Smooth muscle cell (in vitro differentiated cells): Measurements from ENCODE around the gene SDC3. TPM values are rescaled to one million over a fixed set of nuclear protein-coding genes. Genes with fewer than 3 reads are reported as not detected.

ENCODE experiments used
- DNase-seq: peaks from one replicate; lab custom pipeline; 2025; ENCODE audit not compliant: unreplicated experiment; lab: John Stamatoyannopoulos, UW
- H2AFZ ChIP-seq: fragments of 200-600 bp; sonication (generic); 2 replicates; pipeline ENCODE4 v1.6.0; 2016; ENCODE audit warnings: antibody characterized with exemption, low read depth, mild to moderate bottlenecking
- H3F3A ChIP-seq: fragments of 200-600 bp; sonication (generic); 2 replicates; pipeline ENCODE4 v1.6.0; 2017; ENCODE audit warnings: antibody characterized with exemption, low read depth
- H3K27ac ChIP-seq: fragments of 200-600 bp; sonication (generic); 2 replicates; pipeline ENCODE4 v1.5.1; 2016; ENCODE audit warnings: low read depth, mild to moderate bottlenecking
- H3K27me3 ChIP-seq: fragments of 200-600 bp; sonication (generic); 2 replicates; pipeline ENCODE4 v1.6.1; 2016; ENCODE audit warnings: low read depth, mild to moderate bottlenecking
- H3K36me3 ChIP-seq: fragments of 200-600 bp; sonication (generic); 2 replicates; pipeline ENCODE4 v1.5.1; 2016; ENCODE audit warnings: low read depth
- H3K4me1 ChIP-seq: fragments of 200-600 bp; sonication (generic); 2 replicates; pipeline ENCODE4 v1.5.1; 2016; ENCODE audit warnings: low read depth
- H3K4me2 ChIP-seq: fragments of 200-600 bp; sonication (generic); 2 replicates; pipeline ENCODE4 v1.6.0; 2016; ENCODE audit warnings: mild to moderate bottlenecking
- H3K4me3 ChIP-seq: fragments of 200-600 bp; sonication (generic); 2 replicates; pipeline ENCODE4 v1.5.1; 2016; ENCODE audit warnings: mild to moderate bottlenecking
- H3K79me2 ChIP-seq: fragments of 200-600 bp; sonication (generic); 2 replicates; pipeline ENCODE4 v1.6.0; 2016; ENCODE audit warnings: low read depth, mild to moderate bottlenecking
- H3K9ac ChIP-seq: fragments of 200-600 bp; sonication (generic); 2 replicates; pipeline ENCODE4 v1.6.0; 2016; ENCODE audit warnings: low read depth
- H3K9me3 ChIP-seq: fragments of 200-600 bp; sonication (generic); replicated peaks from 2 replicates; pipeline ENCODE4 v1.5.1; 2016; ENCODE audit warnings: low read depth
- H4K20me1 ChIP-seq: fragments of 200-600 bp; sonication (generic); 2 replicates; pipeline ENCODE4 v1.6.0; 2016; ENCODE audit warnings: low read depth
- WGBS: methylation state at CpG from one replicate; pipeline ENCODE4 v1.1.7; 2016; ENCODE audit warnings: low lambda C conversion rate; 5-methylcytosine and 5-hydroxymethylcytosine counted together
- polyA plus RNA-seq: library from polyadenylated mRNA; unstranded; fragments of >200 nt; fragmentation: Nextera tagmentation; extraction: Ambion mirVana; gene quantifications from 2 replicates; pipeline ENCODE4 v1.2.1, GENCODE V29; 2016
- total RNA-seq: library from RNA; depleted of rRNA; stranded (reverse); fragments of >200 nt; gene quantifications from 2 replicates; pipeline ENCODE4 v1.2.3, GENCODE V29; 2014
- TF ChIP-seq, protein P1 (sequence below): fragments of 200-600 bp; sonication (generic); IDR thresholded peaks from 2 replicates; pipeline ENCODE4 v1.5.1; 2017; ENCODE audit warnings: borderline replicate concordance, mild to moderate bottlenecking, antibody characterized with exemption; ENCODE audit not compliant: insufficient read depth, poor library complexity, severe bottlenecking

SDC3 gene
- total and polyA plus RNA-seq, 2 experiments from 2014 or later, result 46.3 to 112 TPM

DNA sequence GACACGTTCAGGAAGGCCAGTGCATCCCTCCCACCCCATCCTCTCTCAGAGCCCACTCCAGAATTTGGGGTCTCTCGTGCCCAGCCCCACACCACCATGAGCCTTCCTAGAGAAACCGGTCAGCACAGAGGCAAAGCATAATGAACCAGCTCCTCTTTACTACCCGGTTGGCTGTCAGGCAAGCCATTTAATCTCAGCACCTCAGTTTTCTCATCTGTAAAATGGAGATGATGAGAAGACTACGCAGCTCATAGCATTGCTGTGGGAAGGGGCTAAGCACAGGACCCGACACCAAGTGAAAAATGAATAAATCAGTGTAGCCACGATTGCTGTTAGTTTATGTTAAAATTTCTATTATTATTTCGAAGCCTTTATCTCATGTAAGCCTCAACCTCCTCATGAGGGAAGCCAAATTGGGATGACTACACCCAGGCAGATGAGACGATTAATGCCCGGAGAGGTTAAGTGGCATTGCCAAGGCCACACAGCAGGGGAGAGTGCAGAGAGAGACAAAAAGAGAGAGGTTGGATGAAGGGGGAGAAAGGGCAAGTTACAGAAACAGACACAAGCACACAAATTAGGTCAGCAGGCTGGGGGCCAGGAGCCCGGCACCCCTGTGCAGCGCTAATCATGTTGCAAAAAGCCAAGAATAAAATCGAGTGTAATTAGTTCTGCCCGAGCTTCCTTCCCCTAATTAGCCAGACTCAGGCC, 25.7 kb downstream of the SDC3 start:
- peaks cover 2% of the 10 kb centered on the region for H3K4me1 ChIP-seq
- H3K4me3 ChIP-seq, result no peak overlapping the region
- H4K20me1 ChIP-seq, result peaks cover 68% of the 10 kb centered on the region
- H3K27me3 ChIP-seq, result no peaks in the 10 kb centered on the region
- no peak for DNase-seq
- TF ChIP-seq, protein P1, sequence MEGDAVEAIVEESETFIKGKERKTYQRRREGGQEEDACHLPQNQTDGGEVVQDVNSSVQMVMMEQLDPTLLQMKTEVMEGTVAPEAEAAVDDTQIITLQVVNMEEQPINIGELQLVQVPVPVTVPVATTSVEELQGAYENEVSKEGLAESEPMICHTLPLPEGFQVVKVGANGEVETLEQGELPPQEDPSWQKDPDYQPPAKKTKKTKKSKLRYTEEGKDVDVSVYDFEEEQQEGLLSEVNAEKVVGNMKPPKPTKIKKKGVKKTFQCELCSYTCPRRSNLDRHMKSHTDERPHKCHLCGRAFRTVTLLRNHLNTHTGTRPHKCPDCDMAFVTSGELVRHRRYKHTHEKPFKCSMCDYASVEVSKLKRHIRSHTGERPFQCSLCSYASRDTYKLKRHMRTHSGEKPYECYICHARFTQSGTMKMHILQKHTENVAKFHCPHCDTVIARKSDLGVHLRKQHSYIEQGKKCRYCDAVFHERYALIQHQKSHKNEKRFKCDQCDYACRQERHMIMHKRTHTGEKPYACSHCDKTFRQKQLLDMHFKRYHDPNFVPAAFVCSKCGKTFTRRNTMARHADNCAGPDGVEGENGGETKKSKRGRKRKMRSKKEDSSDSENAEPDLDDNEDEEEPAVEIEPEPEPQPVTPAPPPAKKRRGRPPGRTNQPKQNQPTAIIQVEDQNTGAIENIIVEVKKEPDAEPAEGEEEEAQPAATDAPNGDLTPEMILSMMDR, result no peak
- H3F3A ChIP-seq, result no peaks in the 10 kb centered on the region
- no peaks in the 10 kb centered on the region for H3K9me3 ChIP-seq
- peaks cover 26% of the 10 kb centered on the region for H3K79me2 ChIP-seq
- H3K27ac ChIP-seq, result no peak overlapping the region
- H3K36me3 ChIP-seq, result no peaks in the 10 kb centered on the region
- H3K9ac ChIP-seq, result no peak overlapping the region
- no peak overlapping the region for H2AFZ ChIP-seq
- WGBS, result 92% methylated on average over 14 of the region's 14 CpGs
- H3K4me2 ChIP-seq, result no peak overlapping the region

DNA sequence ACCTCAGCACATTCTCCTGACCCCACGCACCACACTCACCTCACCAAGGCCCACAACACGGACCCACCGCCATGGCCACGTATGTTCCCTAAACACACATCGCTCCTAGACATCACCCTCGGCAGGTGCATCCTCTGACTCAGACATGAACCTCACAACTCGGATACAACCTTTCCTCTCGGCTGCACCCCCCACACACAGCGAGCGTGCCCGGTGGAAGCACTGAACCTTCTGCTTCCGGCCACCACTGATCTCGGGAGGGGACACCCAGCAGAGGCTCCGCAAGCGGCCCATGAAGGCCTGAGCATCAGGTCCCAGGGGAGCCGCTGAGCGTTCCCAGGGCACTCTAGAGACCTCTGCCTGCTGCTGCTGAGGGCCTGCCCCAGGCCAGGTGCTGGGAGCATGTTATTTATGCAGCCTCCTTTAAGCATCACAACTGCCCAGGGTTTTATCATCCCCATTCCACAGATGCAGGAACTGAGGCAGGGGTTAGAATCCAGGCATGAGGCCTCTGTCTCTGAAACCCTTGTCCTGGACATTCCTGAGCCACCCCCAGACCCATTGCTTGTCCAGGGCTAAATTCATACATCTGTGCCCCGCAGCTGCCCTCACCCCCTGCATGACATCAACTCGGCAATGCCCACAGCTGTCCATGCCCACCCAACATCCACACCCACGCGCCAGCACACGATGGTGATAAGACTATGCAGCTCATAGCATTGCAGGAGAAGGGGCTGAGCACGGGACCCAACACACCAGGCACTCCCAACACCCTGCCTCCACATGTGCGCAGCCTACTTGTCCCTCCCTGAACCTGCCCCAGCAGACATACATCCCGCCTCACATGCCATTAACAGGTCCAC, 27.0 kb downstream of the SDC3 start:
- DNase-seq, result no peak
- H3K9ac ChIP-seq, result no peak overlapping the region
- H3K9me3 ChIP-seq, result no peaks in the 10 kb centered on the region
- H3K27me3 ChIP-seq, result no peaks in the 10 kb centered on the region
- peaks cover 61% of the 10 kb centered on the region for H4K20me1 ChIP-seq
- no peak overlapping the region for H2AFZ ChIP-seq
- H3K4me1 ChIP-seq, result no peaks in the 10 kb centered on the region
- H3K27ac ChIP-seq, result no peak overlapping the region
- no peaks in the 10 kb centered on the region for H3K36me3 ChIP-seq
- TF ChIP-seq, protein P1, result no peak
- no peak overlapping the region for H3K4me3 ChIP-seq
- no peaks in the 10 kb centered on the region for H3F3A ChIP-seq
- H3K4me2 ChIP-seq, result no peak overlapping the region
- WGBS, result 94% methylated on average over 25 of the region's 25 CpGs
- H3K79me2 ChIP-seq, result peaks cover 22% of the 10 kb centered on the region

DNA sequence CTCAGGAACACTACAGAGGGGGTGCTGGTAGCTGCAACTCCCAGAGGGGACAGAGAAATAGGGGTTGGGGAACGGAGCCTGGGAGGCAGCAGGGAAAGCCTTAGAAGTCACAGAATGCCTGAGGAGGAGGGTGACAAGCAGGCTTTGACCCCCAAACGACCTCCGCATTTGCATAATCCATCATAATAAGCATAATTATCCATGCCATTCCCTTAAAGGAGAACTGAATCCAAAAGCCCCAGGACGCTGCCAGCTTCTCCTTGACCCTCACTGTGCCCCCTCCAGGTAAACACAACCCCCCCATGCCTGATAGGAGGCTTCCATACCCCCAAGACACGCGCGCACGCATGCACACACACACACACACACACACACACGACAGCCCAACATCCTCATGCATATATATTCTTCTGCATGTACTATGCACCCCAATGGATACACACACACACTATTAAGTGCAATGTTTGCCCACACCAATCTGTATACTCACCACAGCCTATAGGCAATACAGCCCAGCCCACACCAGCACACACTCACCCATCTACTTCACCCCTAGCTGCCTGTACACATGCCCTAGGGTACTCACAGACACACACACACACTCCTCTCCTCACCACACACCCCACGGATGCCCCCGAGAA, 27.8 kb downstream of the SDC3 start:
- Histone ChIP-seq H3K4me1 (no peaks in the 10 kb centered on the region), H3K79me2 (peaks cover 18% of the 10 kb centered on the region), H2AFZ (no peak overlapping the region), H3F3A (no peaks in the 10 kb centered on the region), H3K9ac (no peak overlapping the region), H4K20me1 (peaks cover 59% of the 10 kb centered on the region), H3K27ac (no peak overlapping the region), H3K36me3 (no peaks in the 10 kb centered on the region), H3K4me2 (no peak overlapping the region), H3K4me3 (no peak overlapping the region), H3K9me3 (no peaks in the 10 kb centered on the region), H3K27me3 (no peaks in the 10 kb centered on the region)
- WGBS, result 84% methylated on average over 11 of the region's 11 CpGs
- DNase-seq, result no peak
- TF ChIP-seq, protein P1, result no peak
